GM21528 (cell line): Measurements from ENCODE around the gene SPRY2.

Source experiments
- ATAC-seq: cut with Tn5 transposase; IDR thresholded peaks from one replicate; pipeline ENCODE4 v1.9.1; 2021; ENCODE audit warnings: mild to moderate bottlenecking, moderate library complexity; ENCODE audit not compliant: unreplicated experiment, low FRiP score

Gene SPRY2

GRCh38 chr13:80314711-80315653 is 25.9 kb downstream of the SPRY2 start:
- no peak for ATAC-seq

DNA sequence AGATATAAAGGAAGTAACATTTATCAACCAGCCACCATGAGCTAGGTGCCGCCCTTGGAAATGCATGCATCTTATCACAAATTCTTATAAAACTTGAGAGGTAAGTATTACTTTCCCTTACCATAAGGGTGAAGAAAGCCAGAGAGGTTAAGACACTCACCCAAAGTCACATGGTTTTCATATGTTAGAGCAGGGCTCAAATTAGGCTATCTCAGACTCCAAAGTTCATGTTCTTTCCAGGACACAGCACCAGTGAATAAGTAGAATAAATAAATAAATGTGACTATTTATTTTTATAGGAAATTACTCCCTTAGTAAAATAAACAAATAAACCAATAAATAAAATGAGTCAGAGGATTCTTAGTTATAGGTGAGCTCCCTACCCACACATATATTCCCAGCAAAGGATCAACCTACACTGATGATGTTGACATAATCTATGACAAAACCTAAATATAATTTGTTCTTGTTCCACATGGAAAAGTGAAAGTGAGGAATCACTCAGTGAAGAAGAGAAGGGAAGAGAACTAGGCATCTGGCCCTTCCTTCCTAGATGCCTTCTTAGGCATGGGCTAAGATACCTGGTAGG is 27.2 kb downstream of the SPRY2 start:
- ATAC-seq = no peak

GRCh38 chr13:80312967-80313366 is 28.0 kb downstream of the SPRY2 start:
- ATAC-seq = no peak

- no peak for ATAC-seq
Measured at GRCh38 chr13:80312012-80312704, 28.8 kb downstream of the SPRY2 start.

DNA sequence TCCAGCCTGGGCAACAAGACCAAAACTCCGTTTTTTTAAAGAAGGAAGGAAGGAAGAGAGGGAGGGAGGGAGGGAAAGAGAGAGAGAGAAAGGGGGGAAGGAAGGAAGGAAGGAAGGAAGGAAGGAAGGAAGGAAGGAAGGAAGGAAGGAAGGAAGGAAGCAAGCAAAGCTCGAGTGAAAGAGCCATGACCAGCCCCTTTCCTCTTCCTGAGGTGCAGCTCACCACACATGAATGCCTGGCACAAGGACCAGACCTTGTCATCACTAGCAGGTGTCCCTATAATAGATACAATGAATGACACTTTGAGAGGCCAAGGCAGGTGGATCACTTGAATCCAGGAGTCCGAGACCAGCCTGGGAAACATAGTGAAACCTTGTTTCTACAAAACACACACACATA is 31.0 kb downstream of the SPRY2 start:
- ATAC-seq = no peak

- ATAC-seq = no peak
Measured at GRCh38 chr13:80307401-80307987, 33.4 kb downstream of the SPRY2 start.

DNA sequence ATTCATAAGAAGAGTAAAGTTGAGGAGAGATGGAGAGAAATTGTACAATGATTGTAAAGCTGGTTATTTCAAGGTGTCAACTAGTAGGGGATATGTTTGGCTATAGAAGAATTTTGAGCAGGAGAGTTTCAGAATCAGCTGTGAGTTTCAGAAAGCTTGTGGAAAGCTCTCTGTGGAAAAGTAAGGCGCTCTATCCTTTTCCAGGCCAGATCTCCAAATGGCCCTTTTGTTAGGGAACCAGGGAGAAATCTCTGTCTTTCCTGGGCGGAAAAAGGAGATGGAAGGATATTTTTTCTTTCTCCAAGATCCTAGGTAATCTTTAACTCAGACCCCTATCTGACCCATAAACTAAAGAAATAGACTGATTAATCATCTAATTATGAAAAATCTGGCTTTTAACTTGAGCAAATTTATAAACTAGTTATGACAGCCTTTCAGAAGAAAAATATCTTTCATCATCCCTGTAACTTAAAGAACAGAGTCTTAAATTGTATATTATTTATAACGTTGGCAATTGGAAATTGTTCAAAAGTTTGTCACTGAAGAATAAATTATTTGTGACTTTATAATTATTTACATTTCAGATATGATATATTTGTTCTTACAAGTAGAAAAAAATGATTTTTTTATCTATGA is 34.5 kb downstream of the SPRY2 start:
- ATAC-seq = no peak

- no peak for ATAC-seq
Measured at GRCh38 chr13:80305737-80306136, 35.2 kb downstream of the SPRY2 start.

DNA sequence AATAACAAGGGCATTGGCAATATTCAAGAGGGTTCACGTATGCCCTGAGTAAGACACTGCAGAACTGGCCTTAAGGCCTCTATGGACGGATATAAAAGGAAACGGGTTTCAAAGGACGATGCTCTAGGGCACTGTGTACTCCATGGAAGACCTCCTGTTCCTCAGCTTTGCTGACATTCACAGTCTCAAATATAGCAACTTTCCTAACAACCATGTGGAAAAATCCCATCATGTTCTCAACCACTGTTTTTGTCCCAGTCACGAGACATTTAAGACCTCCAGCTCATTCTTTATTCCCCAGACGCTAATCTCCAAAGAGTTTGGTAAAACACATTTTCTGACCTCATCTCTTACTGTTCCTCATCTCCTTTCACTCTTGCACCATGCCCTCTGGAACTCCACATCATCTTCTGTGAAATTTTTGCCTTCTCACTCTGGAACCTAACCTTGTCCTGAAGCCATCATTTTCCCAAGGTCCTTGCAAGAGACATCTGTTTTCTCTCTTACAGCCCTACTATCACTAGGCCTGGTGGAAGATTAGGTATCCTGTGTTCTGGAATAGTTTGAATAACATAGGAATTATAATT is 37.6 kb downstream of the SPRY2 start:
- no peak for ATAC-seq

DNA sequence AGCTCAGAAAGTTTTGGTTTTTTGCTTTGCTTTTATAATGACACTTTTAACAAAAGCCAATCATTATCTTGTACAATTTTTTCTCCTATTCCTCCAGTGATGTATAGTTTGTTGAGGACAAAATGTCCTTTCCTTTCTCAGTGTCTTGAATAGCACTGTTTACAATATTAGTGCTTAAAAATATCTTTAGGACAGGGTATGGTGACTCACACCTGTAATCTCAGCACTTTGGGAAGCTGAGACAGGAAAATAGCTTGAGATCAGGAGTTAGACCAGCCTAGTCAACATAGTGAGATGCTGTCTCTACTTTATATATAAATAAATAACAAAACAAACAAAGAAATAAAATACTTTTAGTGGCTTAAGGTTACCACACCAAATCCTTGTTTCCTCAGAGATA is 41.9 kb downstream of the SPRY2 start:
- no peak for ATAC-seq

DNA sequence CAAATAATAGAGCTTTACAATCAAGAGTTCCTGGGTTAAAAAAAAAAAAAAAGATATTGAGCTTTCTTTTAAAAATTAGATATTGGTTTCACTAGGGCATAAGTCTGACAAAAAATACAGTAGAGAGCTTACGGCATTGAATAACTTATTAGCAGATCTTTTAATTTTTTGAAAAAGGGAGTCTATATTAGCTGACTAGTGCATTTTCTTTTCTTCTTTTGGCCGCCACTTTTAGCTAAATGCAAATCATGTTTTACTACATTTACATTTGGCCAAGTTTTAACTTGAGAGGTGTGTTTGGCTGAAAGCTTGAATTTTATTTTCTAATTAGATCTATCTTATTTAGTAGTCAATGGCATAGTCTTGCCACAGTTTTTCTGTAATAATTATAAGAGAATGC is 43.4 kb downstream of the SPRY2 start:
- ATAC-seq = no peak

- no peak for ATAC-seq
Measured at GRCh38 chr13:80297094-80297493, 43.8 kb downstream of the SPRY2 start.

GRCh38 chr13:80296638-80297037 is 44.3 kb downstream of the SPRY2 start:
- ATAC-seq = no peak

DNA sequence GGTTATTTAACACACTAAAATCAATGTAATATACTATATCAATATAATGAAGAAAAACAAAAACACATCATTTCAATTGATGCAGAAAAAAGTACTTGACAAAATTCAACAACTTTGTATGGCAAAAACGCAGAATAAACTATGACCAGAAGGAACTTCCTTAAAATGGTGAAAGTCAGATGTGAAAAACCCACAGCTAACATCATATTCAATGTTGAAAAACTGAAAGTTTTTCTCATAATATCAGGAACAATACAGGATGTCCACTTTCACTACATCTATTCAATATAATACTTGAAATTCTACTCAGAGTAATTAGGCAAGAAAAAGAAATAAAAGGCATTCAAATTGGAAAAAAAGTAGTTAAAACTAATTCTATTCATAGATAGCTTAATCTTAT is 50.3 kb downstream of the SPRY2 start:
- no peak for ATAC-seq
